B cell (primary cell): ENCODE measurements around the gene TBC1D20. TPM values are rescaled to one million over a fixed set of nuclear protein-coding genes. Genes with fewer than 3 reads are reported as not detected.

Experiments
- ATAC-seq: fragments of 200-7000 bp; cut with Tn5 transposase; one replicate; pipeline ENCODE4 v1.10.0; 2021; ENCODE audit warnings: low read depth, mild to moderate bottlenecking, moderate number of reproducible peaks, moderate library complexity
- CTCF ChIA-PET: fragments of 350-600 bp; sonication (Branson Sonifier 250); formaldehyde crosslinking; loops from one replicate; lab custom pipeline; 2021; ENCODE audit warnings: antibody characterized with exemption, inconsistent platforms; lab: Charles Lee
- POLR2A ChIA-PET: fragments of 350-600 bp; sonication (Branson Sonifier 250); formaldehyde crosslinking; loops from one replicate; lab custom pipeline; 2021; ENCODE audit warnings: antibody characterized with exemption; lab: Charles Lee
- DNase-seq: peaks from one replicate; pipeline ENCODE4 v3.0.0; 2013
- H2AFZ ChIP-seq: 2 replicates; pipeline ENCODE4 v1.6.1; 2012; ENCODE audit warnings: mild to moderate bottlenecking, low read depth, low read length; ENCODE audit not compliant: insufficient read depth, poor library complexity, severe bottlenecking
- H3K27ac ChIP-seq, 2 donors: 1 replicate in 1 of 2; 2 replicates in 1 of 2; pipeline ENCODE4 v1.5.1; 2012 to 2013; ENCODE audit warnings: low read length in 2 of 2, mild to moderate bottlenecking in 2 of 2, moderate library complexity in 1 of 2
- H3K27me3 ChIP-seq, 4 experiments: fragments of 200-600 bp in 1 of 4; sonication (generic) in 1 of 4; replicated peaks in 1 of 4; 1 replicate in 2 of 4; 2 replicates in 2 of 4; pipeline versions ENCODE4 v1.6.1 to v1.7.0; 2013 to 2016; ENCODE audit warnings: low read length in 3 of 4, mild to moderate bottlenecking in 2 of 4, mixed read lengths in 1 of 4, moderate library complexity in 1 of 4; ENCODE audit not compliant: insufficient read depth in 4 of 4, control insufficient read depth in 3 of 4; ENCODE audit errors: control extremely low read depth in 1 of 4
- H3K36me3 ChIP-seq, 2 experiments: replicated peaks in 1 of 2; 1 replicate in 1 of 2; 2 replicates in 1 of 2; pipeline versions ENCODE4 v1.6.1 to v1.7.1; 2013; ENCODE audit warnings: low read length in 1 of 2; ENCODE audit not compliant: insufficient read depth in 2 of 2, control insufficient read depth in 1 of 2; ENCODE audit errors: control extremely low read depth in 1 of 2, extremely low read depth in 1 of 2
- H3K4me1 ChIP-seq, 2 donors: fragments of 200-600 bp in 1 of 2; sonication (generic) in 1 of 2; 1 replicate in 1 of 2; 2 replicates in 1 of 2; pipeline versions ENCODE4 v1.5.1 to v1.6.1; 2013 to 2017; ENCODE audit warnings: low read length in 2 of 2; ENCODE audit not compliant: control insufficient read depth in 2 of 2, insufficient read depth in 2 of 2
- H3K4me2 ChIP-seq: replicated peaks from 2 replicates; pipeline ENCODE3; 2012; ENCODE audit warnings: mild to moderate bottlenecking, low read depth, low read length; ENCODE audit not compliant: poor library complexity, severe bottlenecking
- H3K4me3 ChIP-seq, 5 experiments: fragments of 200-600 bp in 1 of 5; sonication (generic) in 1 of 5; 1 replicate in 3 of 5; 2 replicates in 2 of 5; pipeline versions ENCODE4 v1.5.1 to v1.7.0; 2011 to 2016; ENCODE audit warnings: low read length in 4 of 5, mild to moderate bottlenecking in 4 of 5, low read depth in 2 of 5, control low read depth in 1 of 5, moderate library complexity in 1 of 5; ENCODE audit not compliant: insufficient read depth in 1 of 5; ENCODE audit errors: control extremely low read depth in 1 of 5, extremely low read depth in 1 of 5
- H3K79me2 ChIP-seq: fragments of 200-600 bp; sonication (generic); one replicate; pipeline ENCODE4 v1.6.0; 2016; ENCODE audit warnings: low read length; ENCODE audit not compliant: control insufficient read depth, insufficient read depth
- H3K9ac ChIP-seq: fragments of 200-600 bp; sonication (generic); 2 replicates; pipeline ENCODE4 v1.6.1; 2017; ENCODE audit warnings: mild to moderate bottlenecking, low read length, moderate library complexity
- H3K9me3 ChIP-seq, 3 donors: one replicate each; pipeline versions ENCODE4 v1.6.1 to v1.7.1; 2013; ENCODE audit warnings: low read length in 2 of 3; ENCODE audit not compliant: control insufficient read depth in 2 of 3, insufficient read depth in 1 of 3; ENCODE audit errors: control extremely low read depth in 1 of 3
- H4K20me1 ChIP-seq: 2 replicates; pipeline ENCODE4 v1.6.0; 2012; ENCODE audit warnings: mild to moderate bottlenecking, low read length; ENCODE audit not compliant: insufficient read depth, control insufficient read depth, poor library complexity, severe bottlenecking
- H3K27ac Mint-ChIP-seq: one replicate; pipeline ENCODE4 v1.8.0; 2021; ENCODE audit warnings: mixed read lengths
- H3K27me3 Mint-ChIP-seq: one replicate; pipeline ENCODE4 v1.8.0; 2021; ENCODE audit warnings: mixed read lengths
- H3K4me1 Mint-ChIP-seq: one replicate; pipeline ENCODE4 v1.8.0; 2021; ENCODE audit warnings: mixed read lengths
- H3K4me3 Mint-ChIP-seq: one replicate; pipeline ENCODE4 v1.8.0; 2021; ENCODE audit warnings: mixed read lengths
- H3K9me3 Mint-ChIP-seq: one replicate; pipeline ENCODE4 v1.8.0; 2022; ENCODE audit warnings: mixed read lengths; ENCODE audit not compliant: insufficient read depth
- EZH2 ChIP-seq: IDR thresholded peaks from 2 replicates; pipeline ENCODE4 v1.6.1; 2012; ENCODE audit warnings: borderline replicate concordance, low read depth, mild to moderate bottlenecking, moderate library complexity, low read length; ENCODE audit not compliant: insufficient read depth, poor library complexity, severe bottlenecking
- WGBS: methylation state at CpG from one replicate; pipeline ENCODE4 v1.1.5; 2013; ENCODE audit warnings: missing lambda C conversion rate; ENCODE audit not compliant: insufficient coverage; 5-methylcytosine and 5-hydroxymethylcytosine counted together
- intact Hi-C: fragments of 100-400 bp; cut with micrococcal nuclease; formaldehyde crosslinking; loops from one replicate; pipeline ENCODE4 v1.10.0; 2022
- polyA plus RNA-seq: library from polyadenylated mRNA; depleted of rRNA; stranded (reverse); fragments of >200 nt; gene quantifications from 2 replicates; pipeline ENCODE4 v1.2.3, GENCODE V29; 2012
- total RNA-seq, 2 donors: library from RNA; stranded (reverse); fragments of 120-200 nt in 1 of 2; gene quantifications; 1 replicate in 1 of 2; 2 replicates in 1 of 2; pipeline versions ENCODE4 v1.2.3 to v1.2.4, GENCODE V29; 2013 to 2022
- TF ChIP-seq, protein P1 (sequence below): fragments of 200-600 bp; IDR thresholded peaks from one replicate; pipeline ENCODE4 v1.8.0; 2022; ENCODE audit warnings: antibody characterized with exemption, mild to moderate bottlenecking

Gene TBC1D20
- total and polyA plus RNA-seq, 2 donors (not counting 1 experiment from before 2014, with no cell fraction given) = 31.7 to 40.0 TPM

DNA sequence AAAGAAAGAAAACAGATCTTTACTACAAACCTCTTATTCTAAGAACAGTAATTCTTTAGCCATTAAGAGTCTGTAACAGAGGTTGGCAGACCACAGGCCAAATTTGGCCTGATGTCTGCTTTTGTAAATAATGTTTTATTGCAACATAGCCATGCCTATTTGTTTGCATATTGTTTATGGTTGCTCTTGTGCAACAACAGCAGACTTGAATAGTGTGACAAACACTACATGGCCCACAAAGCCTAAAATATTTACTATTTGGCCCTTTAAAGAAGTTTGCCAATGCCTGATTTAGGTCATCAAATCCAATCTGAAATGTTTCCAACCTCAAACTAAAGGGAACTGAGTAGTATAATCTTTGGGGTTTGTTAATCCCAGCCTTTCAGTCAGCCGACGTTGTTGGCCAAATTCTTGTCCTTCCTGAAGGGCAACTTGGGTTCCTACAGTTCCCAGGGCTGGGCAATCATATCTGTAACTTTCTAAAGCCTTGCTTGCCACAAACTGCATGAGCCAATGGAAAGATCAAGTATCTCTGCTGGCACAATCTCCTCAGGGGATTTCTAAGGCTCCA lies 33.9 kb upstream of the TBC1D20 start:
- TF ChIP-seq, protein P1, sequence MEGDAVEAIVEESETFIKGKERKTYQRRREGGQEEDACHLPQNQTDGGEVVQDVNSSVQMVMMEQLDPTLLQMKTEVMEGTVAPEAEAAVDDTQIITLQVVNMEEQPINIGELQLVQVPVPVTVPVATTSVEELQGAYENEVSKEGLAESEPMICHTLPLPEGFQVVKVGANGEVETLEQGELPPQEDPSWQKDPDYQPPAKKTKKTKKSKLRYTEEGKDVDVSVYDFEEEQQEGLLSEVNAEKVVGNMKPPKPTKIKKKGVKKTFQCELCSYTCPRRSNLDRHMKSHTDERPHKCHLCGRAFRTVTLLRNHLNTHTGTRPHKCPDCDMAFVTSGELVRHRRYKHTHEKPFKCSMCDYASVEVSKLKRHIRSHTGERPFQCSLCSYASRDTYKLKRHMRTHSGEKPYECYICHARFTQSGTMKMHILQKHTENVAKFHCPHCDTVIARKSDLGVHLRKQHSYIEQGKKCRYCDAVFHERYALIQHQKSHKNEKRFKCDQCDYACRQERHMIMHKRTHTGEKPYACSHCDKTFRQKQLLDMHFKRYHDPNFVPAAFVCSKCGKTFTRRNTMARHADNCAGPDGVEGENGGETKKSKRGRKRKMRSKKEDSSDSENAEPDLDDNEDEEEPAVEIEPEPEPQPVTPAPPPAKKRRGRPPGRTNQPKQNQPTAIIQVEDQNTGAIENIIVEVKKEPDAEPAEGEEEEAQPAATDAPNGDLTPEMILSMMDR = no peak
- TF ChIP-seq EZH2 = no peak
- intact Hi-C loops = no loop called here
- WGBS = 100% methylated on average over 2 of the region's 2 CpGs
- Mint-ChIP-seq H3K9me3 (no peaks in the 10 kb centered on the region), H3K27ac (no peak overlapping the region), H3K4me1 (no peaks in the 10 kb centered on the region), H3K4me3 (no peak overlapping the region), H3K27me3 (no peaks in the 10 kb centered on the region)
- no peaks in the 10 kb centered on the region for H3K79me2 ChIP-seq
- no peak overlapping the region for H3K27ac ChIP-seq
- ATAC-seq (no peak), DNase-seq (no peak)
- H3K4me1 ChIP-seq = no peaks in the 10 kb centered on the region
- no peaks in the 10 kb centered on the region for H3K9me3 ChIP-seq
- CTCF ChIA-PET = interaction anchor here (1.3 kb wide), 1 partner anchor 10 kb away, joined by 4 read pairs; no protein-coding TSS in a partner anchor
- peaks cover 20 to 75% of the 10 kb centered on the region in 2 experiments for H3K36me3 ChIP-seq
- H3K4me3 ChIP-seq = no peak overlapping the region
- no peak overlapping the region for H3K4me2 ChIP-seq
- no peaks in the 10 kb centered on the region for H4K20me1 ChIP-seq
- POLR2A ChIA-PET = no interaction called here
- no peak overlapping the region for H3K9ac ChIP-seq
- H3K27me3 ChIP-seq = no peaks in the 10 kb centered on the region
- H2AFZ ChIP-seq = no peak overlapping the region

DNA sequence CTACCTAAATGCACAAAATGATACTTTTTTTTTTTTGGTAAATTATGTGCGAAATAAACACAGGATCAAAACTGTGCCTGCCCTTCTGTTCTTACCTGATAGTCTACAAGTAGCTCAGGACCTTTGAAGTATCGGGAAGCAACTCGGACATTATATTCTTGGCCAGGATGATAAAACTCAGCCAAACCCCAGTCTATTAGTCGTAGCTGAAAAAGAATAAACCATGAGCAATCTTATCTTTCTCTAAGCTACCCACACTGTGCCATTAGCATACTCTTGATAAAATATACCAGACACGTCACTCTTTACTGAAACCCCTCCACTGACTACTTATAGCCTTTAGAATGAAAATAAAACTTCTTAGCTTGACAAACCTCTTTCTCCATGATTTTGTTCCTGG lies 29.8 kb upstream of the TBC1D20 start:
- H3K27me3 Mint-ChIP-seq = no peaks in the 10 kb centered on the region
- Histone ChIP-seq H3K4me1 (no peaks in the 10 kb centered on the region), H3K79me2 (no peaks in the 10 kb centered on the region), H4K20me1 (no peaks in the 10 kb centered on the region), H3K4me2 (no peak overlapping the region), H3K27me3 (no peaks in the 10 kb centered on the region), H3K36me3 (peaks cover 15 to 76% of the 10 kb centered on the region in 2 experiments), H3K4me3 (no peak overlapping the region), H2AFZ (no peak overlapping the region), H3K27ac (no peak overlapping the region), H3K9ac (no peak overlapping the region), H3K9me3 (no peaks in the 10 kb centered on the region)
- no peak for ATAC-seq
- no peak overlapping the region for H3K4me3 Mint-ChIP-seq
- ChIA-PET POLR2A (no interaction called here), CTCF (interaction anchor here (2.3 kb wide), 1 partner anchor 137 kb away, joined by 5 read pairs; no protein-coding TSS in a partner anchor)
- H3K27ac Mint-ChIP-seq = no peak overlapping the region
- H3K9me3 Mint-ChIP-seq = no peaks in the 10 kb centered on the region
- DNase-seq = no peak
- 90% methylated on average over 4 of the region's 5 CpGs for WGBS
- intact Hi-C loops = no loop called here
- TF ChIP-seq EZH2 = no peak
- no peaks in the 10 kb centered on the region for H3K4me1 Mint-ChIP-seq
